GM19025 (cell line): Measurements from ENCODE around the gene LBHD2.
"Not testable (repeated sequence)": the region's sequence is repeated elsewhere in the genome, so short reads cannot be mapped to it uniquely, and the experiment has no call there.

Source experiments
- ATAC-seq: cut with Tn5 transposase; IDR thresholded peaks from one replicate; pipeline ENCODE4 v1.9.1; 2021; ENCODE audit warnings: mild to moderate bottlenecking, low read depth, moderate library complexity; ENCODE audit not compliant: unreplicated experiment

Gene LBHD2

DNA sequence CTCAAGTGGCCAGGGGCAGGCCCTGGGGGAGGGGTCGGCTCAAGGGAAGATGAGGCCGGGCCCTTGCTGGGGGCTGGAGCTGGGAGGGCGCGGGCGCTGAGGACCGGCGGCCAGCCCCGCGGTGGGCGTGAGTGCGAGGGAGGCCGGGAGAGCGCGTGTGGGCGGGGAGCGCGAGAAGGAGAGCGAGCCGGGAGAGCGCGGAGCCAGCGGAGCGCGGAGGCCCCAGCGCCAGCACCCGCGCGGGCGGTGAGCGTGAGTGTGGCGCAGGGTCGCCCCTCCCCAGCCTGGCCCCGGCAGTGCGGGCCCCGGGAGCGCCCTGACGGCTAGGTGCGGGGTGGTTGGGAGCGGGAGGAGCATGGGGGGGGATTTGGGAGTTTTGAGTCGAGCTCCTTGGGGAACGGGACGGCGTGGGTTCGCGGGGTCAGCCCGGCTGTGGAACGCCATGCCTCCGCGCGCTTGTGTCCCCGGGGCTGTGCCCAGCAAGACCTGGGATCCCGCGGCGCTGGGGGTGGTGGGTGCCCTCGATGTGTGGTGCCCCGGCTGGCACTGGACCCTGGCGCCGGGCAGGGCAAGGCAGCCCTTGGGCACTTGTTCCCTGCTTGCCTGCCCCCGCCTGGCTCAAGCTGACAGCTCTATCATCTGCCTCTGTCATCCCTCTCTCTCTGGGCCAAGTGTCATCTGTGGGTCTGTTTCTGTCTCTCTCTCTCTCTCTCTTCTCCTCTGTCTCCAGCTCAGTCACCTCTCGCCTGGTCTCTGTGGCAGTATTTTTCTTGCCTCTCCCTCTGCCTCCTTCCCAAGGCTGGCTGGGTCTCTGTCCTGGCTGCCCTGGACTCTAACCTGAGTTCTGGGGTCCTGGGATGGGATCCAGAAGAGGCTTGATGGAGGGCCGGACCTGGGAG, at the start of gene LBHD2:
Gene LBHD2, plus strand, starts transcription at position 190 of the 899 bp plus-strand sequence. CDS start 1,803 bp downstream, outside the sequence.
- no peak for ATAC-seq

DNA sequence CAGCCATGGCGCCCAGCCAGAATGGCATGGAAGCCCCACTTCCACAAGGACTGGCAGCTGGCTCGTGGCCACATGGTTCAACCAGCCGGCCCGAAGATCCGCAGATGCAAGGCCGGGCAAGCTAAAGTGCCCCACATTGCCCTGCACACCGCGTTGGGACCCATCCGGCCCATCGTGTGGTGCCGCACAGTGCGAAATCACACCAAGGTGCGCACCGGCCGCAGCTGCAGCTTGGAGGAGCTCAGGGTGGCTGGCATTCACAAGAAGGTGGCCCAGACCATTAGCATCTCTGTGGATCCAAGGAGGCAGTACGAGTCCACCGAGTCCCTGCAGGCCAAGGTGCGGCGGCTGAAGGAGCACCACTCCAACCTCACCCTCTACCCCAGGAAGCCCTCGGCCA, 42.5 kb upstream of the LBHD2 start:
- ATAC-seq = no peak

DNA sequence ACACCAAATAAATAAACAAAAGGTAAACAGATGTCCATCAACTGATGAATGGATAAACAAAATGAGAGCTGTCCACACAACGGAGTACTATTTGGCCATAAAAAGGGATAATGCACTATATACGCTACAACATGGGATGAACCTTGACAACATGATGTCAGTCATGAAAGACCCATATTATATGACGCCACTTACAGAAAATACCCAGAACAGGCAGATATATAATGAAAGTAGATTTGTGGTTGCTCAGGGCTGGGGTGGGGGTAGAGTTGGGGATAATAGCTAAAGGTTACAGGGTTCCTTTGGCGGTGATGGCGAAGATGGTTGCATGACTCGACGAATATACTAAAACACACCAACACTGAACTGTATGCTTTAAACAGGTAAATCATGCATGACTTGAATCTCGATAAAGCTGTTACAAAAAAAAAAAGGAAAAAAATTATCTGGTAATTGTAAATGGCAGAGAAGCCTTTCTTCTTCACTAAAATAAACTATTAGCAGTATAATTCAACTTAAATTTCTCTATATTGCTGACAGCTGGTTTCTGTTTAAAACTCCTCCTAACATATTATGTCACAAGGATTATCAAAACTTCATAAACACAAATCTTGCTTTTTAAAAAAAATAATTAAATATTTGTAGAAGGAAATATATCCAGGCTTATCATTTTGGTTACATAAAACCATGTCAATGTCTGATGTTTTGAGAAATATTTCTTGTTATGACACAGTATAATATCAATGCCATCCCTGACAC, 40.6 kb upstream of the LBHD2 start:
- no peak for ATAC-seq

DNA sequence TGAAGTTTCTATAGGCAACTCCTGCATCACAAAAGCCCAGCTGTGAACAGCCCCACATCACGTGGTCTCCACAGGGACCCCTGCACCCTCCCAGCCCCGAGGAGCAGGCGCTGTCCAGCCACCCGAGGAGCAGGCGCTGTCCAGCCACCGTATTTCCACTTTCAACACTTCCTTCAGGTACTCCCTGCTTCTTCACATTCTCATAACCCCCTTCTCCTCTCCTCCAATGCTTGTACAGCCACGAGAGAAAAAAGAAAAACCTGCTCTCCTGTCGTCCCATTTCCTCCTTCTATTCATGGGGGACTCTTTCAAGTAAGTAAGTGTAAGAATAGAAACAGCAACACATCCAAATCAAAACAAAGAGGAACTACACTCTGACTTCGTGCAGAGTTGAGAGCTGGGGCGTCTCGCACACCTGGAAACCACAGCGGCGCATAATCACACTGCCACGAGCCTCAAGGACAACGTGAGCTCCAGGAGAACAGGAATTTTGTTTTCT, 38.6 kb upstream of the LBHD2 start:
- ATAC-seq = no peak

DNA sequence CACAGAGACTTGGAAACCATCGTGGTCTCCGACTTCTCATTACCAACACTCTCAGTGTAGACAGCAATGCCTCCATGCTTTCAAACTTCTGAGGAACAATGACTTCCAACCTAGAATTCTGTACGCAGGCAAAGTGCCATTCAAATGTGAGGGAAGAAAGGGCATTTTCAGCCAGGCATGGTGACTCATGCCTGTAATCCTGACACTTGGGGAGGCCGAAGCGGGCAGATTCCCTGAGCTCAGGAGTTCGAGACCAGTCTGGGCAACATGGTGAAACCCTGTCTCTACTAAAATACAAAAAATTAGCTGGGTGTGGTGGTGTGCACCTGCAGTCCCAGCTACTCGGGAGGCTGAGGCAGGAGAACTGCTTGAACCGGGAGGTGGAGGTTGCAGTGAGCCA, 36.6 kb upstream of the LBHD2 start:
- not testable (repeated sequence) for ATAC-seq

DNA sequence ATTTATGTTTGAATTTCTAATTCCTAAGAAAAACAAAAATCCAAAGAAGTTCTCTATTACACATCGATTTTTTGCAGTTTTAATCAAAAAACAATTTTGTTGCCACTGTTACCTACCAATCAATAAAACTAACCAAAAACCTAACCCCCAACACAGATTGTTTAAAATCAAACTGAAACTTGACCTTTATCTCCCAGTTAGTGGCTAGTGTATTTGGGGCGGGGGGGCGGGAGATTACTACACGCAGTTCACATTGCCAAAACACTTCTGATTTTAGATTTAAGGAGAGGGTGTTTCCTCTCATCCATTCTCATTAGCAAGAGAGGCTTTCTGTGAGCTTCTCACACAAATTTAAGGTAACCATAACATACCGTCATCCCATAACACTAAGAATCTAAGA, 33.1 kb upstream of the LBHD2 start:
- no peak for ATAC-seq

DNA sequence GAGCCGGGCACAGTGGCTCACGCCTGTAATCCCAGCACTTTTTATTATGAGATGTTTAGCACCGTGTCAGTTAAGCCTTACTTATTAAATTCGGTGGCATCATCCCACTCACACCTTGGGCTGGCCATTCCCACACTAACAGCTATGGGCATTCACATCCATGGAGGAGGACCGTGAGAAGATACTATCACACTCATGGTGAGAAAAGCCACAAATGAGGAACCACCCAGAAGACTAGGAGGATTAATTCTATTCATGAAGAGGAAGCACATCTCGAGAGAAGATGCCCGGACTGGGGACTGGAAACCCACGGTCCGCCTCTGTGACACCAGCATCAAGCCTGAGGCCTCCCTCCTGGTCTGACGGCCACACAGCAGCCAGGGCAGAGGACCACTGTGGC, 31.6 kb upstream of the LBHD2 start:
- ATAC-seq = no peak

DNA sequence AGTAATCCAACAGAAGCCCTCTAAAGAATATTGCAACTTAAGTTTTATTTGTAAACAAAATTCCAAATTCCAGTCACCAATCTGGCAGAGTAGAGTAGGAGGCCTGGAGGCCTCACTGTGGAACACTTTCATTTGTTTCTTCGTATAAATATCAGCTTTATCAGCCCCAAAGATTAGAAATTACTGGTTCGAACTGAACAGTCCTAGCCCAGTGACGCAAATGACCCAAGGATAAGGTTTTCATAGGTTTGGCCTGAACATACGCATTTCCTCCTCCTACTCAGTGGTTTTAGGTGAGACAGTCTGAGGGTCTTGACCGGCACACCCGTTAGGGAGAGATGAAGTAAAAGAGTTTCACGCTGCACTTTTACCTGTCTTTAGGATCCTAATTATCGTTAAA, 28.3 kb upstream of the LBHD2 start:
- no peak for ATAC-seq

DNA sequence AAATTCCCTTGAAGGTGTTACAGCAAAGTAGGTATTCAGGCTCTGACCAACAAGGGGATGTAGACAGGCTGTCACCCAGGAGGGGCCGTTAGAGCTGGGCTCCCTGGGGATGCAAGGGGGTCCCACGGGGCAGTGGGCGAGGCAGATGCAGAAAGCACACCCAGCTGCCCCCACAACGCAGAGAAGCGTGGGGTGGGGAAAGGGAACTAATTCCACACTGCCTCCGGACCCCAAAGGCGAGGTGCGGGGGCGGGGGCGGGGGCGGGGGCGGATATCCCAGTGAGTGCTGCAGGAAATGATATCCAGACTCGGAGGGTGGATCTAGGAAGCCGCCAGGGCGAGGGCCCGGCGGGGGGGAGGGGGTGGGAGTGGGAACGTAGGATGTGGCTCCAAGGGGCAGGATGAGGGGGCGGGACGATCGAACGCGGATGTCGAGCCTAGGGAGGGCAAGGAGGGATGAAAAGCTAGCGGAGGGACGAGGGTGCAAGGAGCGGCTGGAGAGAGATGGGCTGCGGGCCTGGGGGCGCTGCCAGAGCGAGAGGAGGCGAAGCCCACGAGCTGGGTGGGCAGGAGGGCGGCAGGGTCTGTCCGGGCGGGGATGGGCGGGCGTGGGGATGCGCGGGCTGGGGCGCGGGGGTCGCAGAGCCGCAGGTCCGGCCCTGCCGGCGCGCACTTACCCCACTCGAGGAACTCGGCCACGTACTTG, 27.5 kb upstream of the LBHD2 start:
- no peak for ATAC-seq

DNA sequence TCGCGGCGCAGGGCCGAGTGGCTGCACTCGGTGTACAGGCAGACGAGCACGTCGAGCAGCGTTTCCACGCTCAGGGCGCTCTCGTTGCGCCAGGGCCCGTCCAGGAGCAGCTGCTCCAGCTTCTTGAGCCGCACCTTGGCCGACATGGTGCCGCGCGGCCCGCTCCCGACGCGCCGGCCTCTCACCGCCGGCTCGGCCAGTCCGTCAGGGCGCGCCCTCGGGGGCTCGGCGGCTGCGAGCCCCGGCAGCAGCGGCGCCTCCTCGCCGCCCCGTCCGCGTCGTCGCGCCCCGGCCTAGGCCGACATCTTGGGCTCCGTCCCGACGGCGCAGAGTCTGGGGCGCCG, 27.0 kb upstream of the LBHD2 start:
- peak; percentile 23 for ATAC-seq

DNA sequence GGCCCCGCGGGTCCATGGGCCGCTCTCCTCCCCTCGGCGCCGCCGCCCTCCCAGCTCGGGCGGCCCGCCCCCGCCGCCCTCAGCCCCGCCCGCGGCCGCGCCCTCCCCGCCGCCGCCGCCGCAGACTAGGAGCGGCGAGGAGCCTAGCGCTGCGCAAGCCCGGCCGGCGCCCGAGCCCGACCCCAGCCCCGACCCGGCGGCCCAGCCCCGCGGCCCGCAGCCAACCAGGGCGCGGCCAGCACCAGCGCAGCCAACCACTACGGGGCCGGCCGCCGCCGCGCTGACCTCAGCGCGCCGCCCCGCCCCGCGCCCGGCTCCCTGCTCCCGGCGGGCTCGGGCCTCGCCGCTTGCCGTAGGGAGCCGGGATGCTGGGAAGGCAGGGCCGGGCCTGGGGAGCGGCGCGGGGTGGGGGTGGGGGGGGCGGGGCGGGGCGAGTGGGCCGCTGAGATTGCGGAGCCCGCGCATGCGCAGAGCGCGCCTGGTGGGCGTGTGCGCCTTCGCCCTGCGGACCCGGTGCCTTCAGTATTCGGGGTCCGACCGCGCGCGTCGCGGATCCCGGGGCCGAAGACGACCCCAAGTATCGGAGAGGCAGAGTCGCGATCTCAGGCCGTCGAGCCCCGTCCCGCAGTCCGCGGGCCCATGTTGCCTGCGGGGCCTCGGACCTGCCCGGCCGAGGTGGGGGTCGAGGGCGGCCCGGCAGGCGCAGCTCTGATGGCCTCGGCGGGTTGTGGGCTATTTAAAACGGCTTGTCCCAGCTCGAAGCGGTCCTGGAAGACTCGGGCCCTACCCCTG, 26.4 kb upstream of the LBHD2 start, which contains the start of gene CDC42BPB:
Gene CDC42BPB, minus strand, starts transcription at position 178 of the 792 bp plus-strand sequence. CDS start 376 bp downstream, outside the sequence.
- peak; percentile 83 for ATAC-seq

DNA sequence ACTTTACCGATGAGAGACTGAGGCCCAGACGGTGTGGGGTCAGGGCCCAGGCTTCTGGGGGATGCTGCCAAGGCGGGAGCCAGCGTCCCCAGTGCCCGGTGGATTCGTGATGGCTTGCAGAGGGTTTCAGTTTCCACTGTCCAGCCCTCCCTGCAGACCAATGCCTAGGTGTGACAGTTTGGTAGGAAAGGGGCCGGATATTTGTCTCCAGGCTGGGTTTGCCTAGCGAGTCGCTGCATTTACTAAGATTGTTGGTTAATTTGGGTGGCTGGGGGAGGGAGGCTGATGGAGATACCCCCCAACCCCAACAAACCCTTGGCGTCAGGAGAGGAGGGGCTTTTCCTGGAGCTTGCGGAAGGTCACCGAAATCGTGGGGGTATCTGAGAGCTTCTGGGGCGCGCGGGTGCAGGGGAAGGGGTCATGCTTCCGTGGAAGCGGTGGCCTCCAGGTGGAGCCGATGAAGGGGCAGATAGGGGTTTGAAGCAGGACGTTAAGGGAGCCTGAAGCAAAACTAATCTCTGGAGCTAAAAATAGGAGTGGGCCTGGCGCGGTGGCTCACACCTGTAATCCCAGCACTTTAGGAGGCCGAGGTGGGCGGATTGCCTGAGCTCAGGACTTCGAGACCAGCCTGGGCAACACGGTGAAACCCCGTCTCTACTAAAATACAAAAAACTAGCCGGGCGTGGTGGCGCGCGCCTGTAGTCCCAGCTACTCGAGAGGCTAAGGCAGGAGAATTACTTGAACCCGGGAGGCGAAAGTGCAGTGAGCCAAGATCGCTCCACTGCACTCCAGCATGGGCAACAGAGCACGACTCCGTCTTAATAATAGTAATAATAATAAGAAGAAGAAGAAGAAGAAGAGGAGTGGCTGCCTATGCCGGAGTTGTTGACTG, 25.6 kb upstream of the LBHD2 start:
- ATAC-seq = no peak

DNA sequence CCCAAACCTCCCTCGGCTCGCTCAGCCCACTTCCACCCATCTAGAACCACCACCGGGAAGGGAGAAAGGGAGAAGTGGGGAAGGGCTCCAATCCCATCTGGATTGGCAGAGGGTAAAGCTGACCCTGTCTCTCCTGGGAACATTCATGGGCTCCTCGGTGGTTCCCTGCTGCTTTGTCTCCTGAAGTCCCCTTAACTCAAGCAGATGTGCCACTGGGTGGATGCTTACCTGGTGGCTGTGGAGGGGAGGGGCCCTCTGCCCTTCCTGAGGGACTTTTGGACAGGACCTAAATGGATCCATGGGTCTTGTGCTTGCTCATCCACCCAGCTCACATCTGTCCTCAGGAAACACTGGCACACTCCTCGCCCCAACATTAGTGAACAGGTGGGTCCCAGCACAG, 24.5 kb upstream of the LBHD2 start:
- ATAC-seq = no peak

DNA sequence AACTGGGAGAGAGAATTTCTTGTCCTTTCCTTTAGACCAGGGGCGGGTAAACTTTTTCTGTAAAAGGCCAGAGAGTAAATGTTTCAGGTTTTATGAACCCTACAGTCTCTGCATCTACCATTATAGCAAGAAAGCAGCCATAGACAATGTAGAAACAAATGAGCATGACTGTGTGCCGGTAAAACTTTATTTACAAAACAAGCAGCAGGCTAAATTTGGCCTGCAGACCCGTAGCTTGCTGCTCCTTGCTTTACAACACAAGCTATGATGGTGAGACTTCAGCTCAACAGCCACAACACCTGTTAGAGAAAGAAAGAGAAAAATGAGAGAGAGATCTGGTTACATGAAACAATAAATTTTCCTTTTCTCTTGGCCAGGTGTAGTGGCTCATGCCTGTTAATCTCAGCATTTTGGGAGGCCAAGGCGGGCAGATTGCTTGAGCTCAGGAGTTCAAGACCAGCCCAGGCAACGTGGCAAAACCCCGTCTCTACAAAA, 22.5 kb upstream of the LBHD2 start:
- no peak for ATAC-seq

DNA sequence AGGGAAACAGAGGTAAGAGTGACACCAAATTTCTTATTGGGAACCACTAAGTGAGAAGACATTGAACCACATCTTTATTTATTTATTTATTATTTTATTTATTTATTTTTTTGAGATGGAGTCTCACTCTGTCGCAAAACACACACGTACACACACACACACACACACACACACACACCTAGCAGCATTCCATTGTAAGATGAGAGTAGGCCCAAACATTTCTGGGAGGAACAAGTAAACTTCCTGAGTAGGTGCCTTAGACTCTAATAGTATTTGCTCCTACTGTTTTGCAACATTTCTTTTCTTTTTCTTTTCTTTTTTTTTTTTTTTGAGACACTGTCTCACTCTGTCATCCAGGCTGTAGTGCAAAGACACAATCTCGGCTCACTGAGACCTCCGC, 19.6 kb upstream of the LBHD2 start:
- no peak for ATAC-seq

DNA sequence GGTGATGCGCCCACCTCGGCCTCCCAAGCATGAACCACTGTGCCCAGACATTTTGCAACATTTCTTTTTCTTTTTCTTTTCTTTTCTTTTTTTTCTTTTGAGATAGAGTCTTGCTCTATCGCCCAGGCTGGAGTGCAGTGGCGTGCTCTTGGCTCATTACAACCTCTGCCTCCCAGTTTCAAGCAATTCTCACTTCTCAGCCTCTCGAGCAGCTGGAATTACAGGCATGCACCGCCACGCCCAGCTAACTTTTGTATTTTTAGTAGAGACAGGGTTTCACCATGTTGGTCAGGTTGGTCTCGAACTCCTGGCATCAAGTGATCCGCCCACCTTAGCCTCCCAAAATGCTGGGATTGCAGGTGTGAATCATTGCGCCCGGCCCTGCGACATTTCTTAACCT, 19.0 kb upstream of the LBHD2 start:
- ATAC-seq = no peak

DNA sequence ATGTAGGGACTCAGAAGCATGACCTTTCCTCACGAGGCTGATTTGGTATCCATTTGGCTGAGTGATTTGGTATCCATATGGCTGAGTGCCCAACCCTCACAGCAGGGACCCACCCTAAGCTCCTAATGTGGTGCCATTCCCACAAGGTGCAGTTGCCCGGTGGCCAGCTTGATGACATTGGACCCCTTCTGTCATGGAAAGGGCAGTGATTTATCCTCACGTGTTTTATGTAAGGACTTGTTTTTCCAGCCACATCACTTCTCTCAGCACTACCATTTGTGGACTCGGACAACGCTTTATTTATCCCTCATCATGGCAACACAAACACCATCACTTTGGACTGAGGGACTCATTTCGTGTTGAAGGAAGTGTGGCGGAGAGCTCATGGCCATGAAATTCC, 18.1 kb upstream of the LBHD2 start:
- no peak for ATAC-seq

DNA sequence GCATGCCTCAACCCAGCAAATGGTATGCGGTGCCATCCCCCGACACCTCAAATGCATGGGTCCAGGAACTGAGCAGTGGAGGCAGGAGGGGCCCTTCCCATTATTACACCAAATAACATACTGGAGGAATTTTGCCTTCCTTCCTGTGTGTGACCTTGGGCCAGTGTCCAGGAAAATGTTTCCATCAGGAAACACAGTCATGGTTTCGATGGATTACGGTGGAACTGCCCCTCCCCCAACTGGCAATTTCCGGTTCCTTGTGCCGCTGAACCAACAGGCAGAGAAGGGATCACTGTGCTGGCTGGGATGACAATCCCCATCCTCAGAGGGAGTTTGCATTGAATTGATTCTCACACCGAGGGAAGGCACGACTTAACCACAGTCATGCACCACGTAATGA, 17.6 kb upstream of the LBHD2 start:
- ATAC-seq = no peak
